Sigmoid colon (tissue), 4 donors: ENCODE data around the gene ACOXL.

ENCODE experiments used
- CTCF ChIP-seq, 4 experiments: fragments of 450-650 bp in 3 of 4; fragments of 200-600 bp in 1 of 4; IDR thresholded peaks; one replicate each; pipeline ENCODE4 v1.5.1; 2016 to 2019; ENCODE audit warnings: antibody characterized with exemption in 4 of 4, mild to moderate bottlenecking in 3 of 4, moderate library complexity in 2 of 4
- EP300 ChIP-seq, 4 donors: sonication (generic); formaldehyde crosslinking; IDR thresholded peaks; one replicate each; pipeline ENCODE4 v1.6.1; 2017; ENCODE audit warnings: antibody characterized with exemption in 4 of 4
- POLR2A ChIP-seq, 2 donors: fragments of 450-650 bp; IDR thresholded peaks; one replicate each; pipeline ENCODE4 v1.6.1; 2016; ENCODE audit warnings: antibody characterized with exemption in 2 of 2, mild to moderate bottlenecking in 2 of 2, moderate library complexity in 2 of 2
- POLR2AphosphoS5 ChIP-seq, 4 donors: sonication (generic); formaldehyde crosslinking; IDR thresholded peaks; one replicate each; pipeline ENCODE4 v1.6.1; 2017; ENCODE audit warnings: antibody characterized with exemption in 4 of 4

- TF ChIP-seq POLR2A (IDR thresholded peaks at IDR 0.05), result no peak
- TF ChIP-seq POLR2AphosphoS5 (IDR thresholded peaks at IDR 0.05), result no peak
- TF ChIP-seq CTCF (IDR thresholded peaks at IDR 0.05), result no peak
- TF ChIP-seq EP300 (IDR thresholded peaks at IDR 0.05), result no peak
These were observed 144.9 kb downstream of the ACOXL start for GRCh38 chr2:110877031-110877827.
